AG04449 (cell line): ENCODE data around the gene MGAT1.
"Not testable (repeated sequence)": the region's sequence is repeated elsewhere in the genome, so short reads cannot be mapped to it uniquely, and the experiment has no call there.

Source experiments
- CTCF ChIA-PET: fragments of 350-600 bp; formaldehyde crosslinking; extraction: SDS; loops from one replicate; lab custom pipeline; 2021; ENCODE audit warnings: antibody characterized with exemption; lab: Yijun Ruan, JAX
- POLR2A ChIA-PET: fragments of 400-600, 350-600 bp; formaldehyde crosslinking; extraction: SDS; loops from one replicate; lab custom pipeline; 2020; ENCODE audit warnings: antibody characterized with exemption, inconsistent platforms; lab: Yijun Ruan, JAX
- DNase-seq: peaks from one replicate; pipeline ENCODE4 v3.0.0-alpha.2; 2010; ENCODE audit warnings: low read depth, low spot score
- H3K4me3 ChIP-seq: 2 replicates; pipeline ENCODE4 v1.5.1; 2011; ENCODE audit warnings: low read depth, mild to moderate bottlenecking, control low read depth, low read length
- CTCF ChIP-seq: IDR thresholded peaks from one replicate; pipeline ENCODE4 v1.5.1; 2011; ENCODE audit warnings: mild to moderate bottlenecking, moderate library complexity, low read length, control low read depth, inconsistent platforms; ENCODE audit not compliant: insufficient read depth; ENCODE audit errors: missing control alignments

MGAT1 gene

GRCh38 chr5:180795771-180796313, 6.8 kb downstream of the MGAT1 start:
- no peak for TF ChIP-seq CTCF
- no peak overlapping the region for H3K4me3 ChIP-seq
- CTCF ChIA-PET, result no interaction called here
- DNase-seq, result no peak
- POLR2A ChIA-PET, result interaction anchor here (1.2 to 2.9 kb wide), 2 partner anchors 10 to 15 kb away, joined by 3 to 18 read pairs; no protein-coding TSS in a partner anchor

- no peak overlapping the region for H3K4me3 ChIP-seq
- TF ChIP-seq CTCF, result no peak
- CTCF ChIA-PET, result interaction anchor here (2.1 kb wide), 1 partner anchor 8 kb away, joined by 14 read pairs; no protein-coding TSS in a partner anchor
- no peak for DNase-seq
- POLR2A ChIA-PET, result no interaction called here
These were observed 9.7 kb downstream of the MGAT1 start for GRCh38 chr5:180792965-180793287.

GRCh38 chr5:180792287-180792964, 10.2 kb downstream of the MGAT1 start:
- ChIA-PET CTCF (interaction anchor here (1.0 kb wide), 1 partner anchor 392 kb away, joined by 3 read pairs; no protein-coding TSS in a partner anchor), POLR2A (no interaction called here)
- no peak overlapping the region for H3K4me3 ChIP-seq
- TF ChIP-seq CTCF, result no peak
- DNase-seq, result no peak

- no peak overlapping the region for H3K4me3 ChIP-seq
- ChIA-PET POLR2A (no interaction called here), CTCF (interaction anchor here (1.0 kb wide), 1 partner anchor 393 kb away, joined by 3 read pairs; no protein-coding TSS in a partner anchor)
- TF ChIP-seq CTCF, result no peak
- DNase-seq, result no peak
These were observed 10.9 kb downstream of the MGAT1 start for GRCh38 chr5:180791611-180792213.

- no peak for DNase-seq
- TF ChIP-seq CTCF, result no peak
- no peak overlapping the region for H3K4me3 ChIP-seq
- ChIA-PET CTCF (interaction anchor here (7.6 kb wide), 1 partner anchor 10 kb away, joined by 66 read pairs; the partner anchor contains the start of gene MGAT1), POLR2A (no interaction called here)
These were observed 12.1 kb downstream of the MGAT1 start for GRCh38 chr5:180790524-180790923.

- POLR2A ChIA-PET, result no interaction called here
- H3K4me3 ChIP-seq, result no peak overlapping the region
- no peak for DNase-seq
- TF ChIP-seq CTCF, result no peak
- CTCF ChIA-PET, result interaction anchor here (7.6 kb wide), 1 partner anchor 10 kb away, joined by 66 read pairs; the partner anchor contains the start of gene MGAT1
These were observed 12.6 kb downstream of the MGAT1 start for GRCh38 chr5:180790020-180790419.

- not testable (repeated sequence) for DNase-seq
- ChIA-PET POLR2A (interaction anchor here (1.2 to 2.0 kb wide), 2 partner anchors 11 to 473 kb away, joined by 3 to 9 read pairs; no protein-coding TSS in a partner anchor), CTCF (interaction anchor here (1.2 to 7.6 kb wide), 2 partner anchors 11 to 396 kb away, joined by 3 to 66 read pairs; partner anchors contain the start of gene MGAT1)
These were observed 13.8 kb downstream of the MGAT1 start for GRCh38 chr5:180788651-180789410.

More at GRCh38 chr5:180788651-180789410, 13.8 kb downstream of the MGAT1 start:
- H3K4me3 ChIP-seq, result not testable (repeated sequence)
